H1 (cell line): ENCODE results near the gene FOSL1. TPM values are rescaled to one million over a fixed set of nuclear protein-coding genes. Genes with fewer than 3 reads are reported as not detected.

Source experiments
- CTCF ChIA-PET: fragments of 300-600 bp; sonication (Branson Sonifier 250); formaldehyde crosslinking; loops from one replicate; lab custom pipeline; 2021; ENCODE audit not compliant: partially characterized antibody; lab: Charles Lee
- POLR2A ChIA-PET: fragments of 300-600 bp; sonication (Branson Sonifier 250); formaldehyde crosslinking; loops from one replicate; lab custom pipeline; 2021; ENCODE audit warnings: inconsistent platforms; ENCODE audit not compliant: partially characterized antibody; lab: Charles Lee
- DNase-seq, 2 experiments: peaks; one replicate each; pipeline versions ENCODE4 v3.0.0 to v3.0.0-alpha.2; 2010 to 2022; ENCODE audit warnings: low spot score in 2 of 2, low read depth in 1 of 2, mixed read lengths in 1 of 2
- FAIRE-seq: peaks from 2 replicates; lab custom pipeline; 2011; peaks lifted over from hg19 to GRCh38; lab: Jason Lieb, UNC
- H2AFZ ChIP-seq: 2 replicates; pipeline ENCODE4 v1.8.1; 2012; ENCODE audit warnings: low read length, inconsistent platforms
- H2AK5ac ChIP-seq: 2 replicates; pipeline ENCODE4 v1.6.1; 2013; ENCODE audit warnings: low read depth, low read length
- H2BK120ac ChIP-seq: replicated peaks from 2 replicates; pipeline ENCODE3; 2013; ENCODE audit warnings: low read depth, low read length, inconsistent platforms
- H2BK12ac ChIP-seq: 2 replicates; pipeline ENCODE4 v1.6.1; 2013; ENCODE audit warnings: low read depth, low read length
- H2BK15ac ChIP-seq: 2 replicates; pipeline ENCODE4 v1.6.1; 2013; ENCODE audit warnings: low read length
- H2BK20ac ChIP-seq: 2 replicates; pipeline ENCODE4 v1.6.1; 2013; ENCODE audit warnings: low read length
- H2BK5ac ChIP-seq: 2 replicates; pipeline ENCODE4 v1.6.1; 2013; ENCODE audit warnings: low read depth, low read length
- H3K14ac ChIP-seq: 2 replicates; pipeline ENCODE4 v1.6.1; 2013; ENCODE audit warnings: inconsistent platforms; ENCODE audit not compliant: insufficient read length
- H3K18ac ChIP-seq: 2 replicates; pipeline ENCODE4 v1.6.1; 2013; ENCODE audit warnings: low read length; ENCODE audit errors: extremely low read depth
- H3K23ac ChIP-seq: 2 replicates; pipeline ENCODE4 v1.6.1; 2013; ENCODE audit warnings: inconsistent platforms; ENCODE audit not compliant: insufficient read length
- H3K23me2 ChIP-seq: 2 replicates; pipeline ENCODE4 v1.6.1; 2013; ENCODE audit warnings: low read depth, low read length
- H3K27ac ChIP-seq: 2 replicates; pipeline ENCODE4 v1.6.1; 2011; ENCODE audit warnings: low read depth, low read length, inconsistent platforms
- H3K27me3 ChIP-seq, 4 experiments: replicated peaks in 1 of 4; 1 replicate in 1 of 4; 2 replicates in 3 of 4; pipeline versions ENCODE4 v1.6.1 to v1.8.1; 2011 to 2013; ENCODE audit warnings: low read length in 3 of 4, mild to moderate bottlenecking in 3 of 4, inconsistent platforms in 2 of 4, mixed read lengths in 2 of 4, moderate library complexity in 1 of 4; ENCODE audit not compliant: control insufficient read depth in 3 of 4, insufficient read depth in 3 of 4; ENCODE audit errors: extremely low read depth in 1 of 4
- H3K36me3 ChIP-seq, 4 experiments: 2 replicates each; pipeline versions ENCODE4 v1.6.1 to v1.8.1; 2011 to 2013; ENCODE audit warnings: mild to moderate bottlenecking in 4 of 4, low read length in 3 of 4, moderate library complexity in 2 of 4, control low read depth in 1 of 4, inconsistent platforms in 1 of 4; ENCODE audit not compliant: insufficient read depth in 4 of 4, control insufficient read depth in 2 of 4
- H3K4ac ChIP-seq: replicated peaks from 2 replicates; pipeline ENCODE3; 2013; ENCODE audit warnings: low read length, low read depth, mixed read lengths, inconsistent platforms; ENCODE audit not compliant: insufficient read length
- H3K4me1 ChIP-seq, 4 experiments: replicated peaks in 1 of 4; 1 replicate in 1 of 4; 2 replicates in 3 of 4; pipeline versions ENCODE4 v1.6.1 to v1.8.1; 2011 to 2013; ENCODE audit warnings: low read length in 3 of 4, inconsistent platforms in 2 of 4, mixed read lengths in 1 of 4; ENCODE audit not compliant: insufficient read depth in 4 of 4, control insufficient read depth in 3 of 4
- H3K4me2 ChIP-seq, 2 experiments: 2 replicates each; pipeline versions ENCODE4 v1.6.1 to v1.8.1; 2011 to 2013; ENCODE audit warnings: low read depth in 2 of 2, low read length in 2 of 2, control low read depth in 1 of 2, inconsistent platforms in 1 of 2, mild to moderate bottlenecking in 1 of 2; ENCODE audit not compliant: insufficient read depth in 1 of 2
- H3K4me3 ChIP-seq, 4 experiments: fragments of 200-600, 300-600 bp in 1 of 4; sonication (generic), shearing (Covaris generic), sonication (Bioruptor Twin) in 1 of 4; 2 replicates each; pipeline versions ENCODE4 v1.5.1 to v1.8.1; 2011 to 2016; ENCODE audit warnings: low read length in 4 of 4, low read depth in 3 of 4, control low read depth in 2 of 4, inconsistent platforms in 2 of 4, mild to moderate bottlenecking in 2 of 4, mixed read lengths in 1 of 4, moderate library complexity in 1 of 4; ENCODE audit not compliant: insufficient read depth in 2 of 4; ENCODE audit errors: extremely low read depth in 1 of 4
- H3K56ac ChIP-seq: replicated peaks from 2 replicates; pipeline ENCODE3; 2013; ENCODE audit warnings: low read depth, mild to moderate bottlenecking, mixed read lengths, low read length, inconsistent platforms; ENCODE audit not compliant: insufficient read length
- H3K79me1 ChIP-seq: 2 replicates; pipeline ENCODE4 v1.6.1; 2013; ENCODE audit warnings: low read depth, low read length, control low read depth
- H3K79me2 ChIP-seq, 2 experiments: 2 replicates each; pipeline versions ENCODE4 v1.6.1 to v1.8.1; 2012 to 2013; ENCODE audit warnings: low read length in 2 of 2, mild to moderate bottlenecking in 2 of 2, inconsistent platforms in 1 of 2; ENCODE audit not compliant: insufficient read depth in 2 of 2, control insufficient read depth in 1 of 2
- H3K9ac ChIP-seq, 4 experiments: replicated peaks in 1 of 4; 1 replicate in 1 of 4; 2 replicates in 3 of 4; pipeline versions ENCODE4 v1.6.1 to v1.8.1; 2011 to 2013; ENCODE audit warnings: low read depth in 3 of 4, low read length in 3 of 4, control low read depth in 2 of 4, mild to moderate bottlenecking in 2 of 4, moderate library complexity in 2 of 4, inconsistent platforms in 1 of 4; ENCODE audit errors: extremely low read depth in 1 of 4
- H3K9me3 ChIP-seq, 2 experiments: 2 replicates each; pipeline versions ENCODE4 v1.6.1 to v1.8.1; 2012 to 2013; ENCODE audit warnings: mild to moderate bottlenecking in 2 of 2, moderate library complexity in 2 of 2, control low read depth in 1 of 2, inconsistent platforms in 1 of 2, low read depth in 1 of 2, low read length in 1 of 2, mixed read lengths in 1 of 2; ENCODE audit not compliant: insufficient read depth in 2 of 2
- H4K20me1 ChIP-seq, 2 experiments: replicated peaks in 1 of 2; 2 replicates each; pipeline versions ENCODE3 to v1.8.1; 2011 to 2013; ENCODE audit warnings: inconsistent platforms in 2 of 2, low read length in 2 of 2, mild to moderate bottlenecking in 1 of 2; ENCODE audit not compliant: insufficient read depth in 2 of 2, control insufficient read depth in 1 of 2
- H4K5ac ChIP-seq: 2 replicates; pipeline ENCODE4 v1.6.1; 2013; ENCODE audit warnings: low read length, low read depth, mixed read lengths, inconsistent platforms; ENCODE audit not compliant: insufficient read length
- H4K8ac ChIP-seq: 2 replicates; pipeline ENCODE4 v1.8.0; 2013; ENCODE audit warnings: mild to moderate bottlenecking, moderate library complexity, low read length, inconsistent platforms; ENCODE audit not compliant: insufficient read depth; ENCODE audit errors: extremely low read depth
- H4K91ac ChIP-seq: replicated peaks from 2 replicates; pipeline ENCODE3; 2013; ENCODE audit warnings: low read length, mixed read lengths, inconsistent platforms; ENCODE audit not compliant: insufficient read length
- CBX5 ChIP-seq: fragments of 300-800, 300-1000 bp; sonication (generic); IDR thresholded peaks from 2 replicates; pipeline ENCODE4 v1.7.1; 2016; ENCODE audit warnings: antibody characterized with exemption, low read length, low read depth
- WGBS, 2 experiments: shearing (Covaris generic) in 1 of 2; methylation state at CpG; one replicate each; pipeline versions ENCODE4 v1.1.6 to v1.1.7; 2013 to 2015; ENCODE audit warnings: low lambda C conversion rate in 2 of 2, mixed read lengths in 2 of 2, inconsistent platforms in 1 of 2, low coverage in 1 of 2, missing lambda C conversion rate in 1 of 2; ENCODE audit not compliant: insufficient replicate concordance in 2 of 2, insufficient coverage in 1 of 2, insufficient read length in 1 of 2; ENCODE audit errors: extremely low coverage in 1 of 2, missing lambda C conversion rate in 1 of 2; 5-methylcytosine and 5-hydroxymethylcytosine counted together
- polyA plus RNA-seq, 7 experiments: library from polyadenylated mRNA; depleted of rRNA in 3 of 7; stranded (reverse) in 5 of 7; unstranded in 2 of 7; fragments of >200 nt in 5 of 7; fragments of 200-250 nt in 2 of 7; gene quantifications; 1 replicate in 5 of 7; 2 replicates in 1 of 7; 4 replicates in 1 of 7; pipeline versions ENCODE4 v1.2.1 to v1.2.3, GENCODE V29; 2011 to 2013; ENCODE audit warnings: missing spikeins in 2 of 7, mixed read lengths in 2 of 7
- total RNA-seq: library from RNA; stranded (reverse); fragmentation: NEBNext Ultra II Directional; extraction: Animal tissue kit (Norgen Biotek cat#: 25700); gene quantifications from 2 replicates; pipeline ENCODE4 v1.2.1, GENCODE V29; 2021

FOSL1 gene
- total and polyA plus RNA-seq, 2 of the 8 experiments (the other 6 are each of a cell fraction or from before 2014, with no cell fraction given), result 6.3 to 7.2 TPM

GRCh38 chr11:65880027-65880426 lies 20.2 kb downstream of the FOSL1 start:
- DNase-seq, result no peak
- Histone ChIP-seq H2AFZ (no peak overlapping the region), H3K18ac (no peak overlapping the region), H2BK20ac (no peak overlapping the region), H2BK12ac (no peak overlapping the region), H3K79me2 (no peaks in the 10 kb centered on the region), H3K4ac (no peak overlapping the region), H4K8ac (no peak overlapping the region), H2BK5ac (no peak overlapping the region), H4K20me1 (peaks cover 5 to 6% of the 10 kb centered on the region in 2 experiments), H3K27ac (no peak overlapping the region), H2BK120ac (no peak overlapping the region), H3K79me1 (no peaks in the 10 kb centered on the region), H2AK5ac (no peak overlapping the region), H3K23ac (no peak overlapping the region), H3K4me3 (no peak overlapping the region), H3K9ac (no peak overlapping the region), H3K27me3 (peaks cover 0 to 3% (median 0%) of the 10 kb centered on the region in 4 experiments; a peak in 1 of 7 replicates), H4K91ac (no peak overlapping the region), H3K9me3 (no peaks in the 10 kb centered on the region), H3K36me3 (peaks cover 5 to 16% (median 12%) of the 10 kb centered on the region in 4 experiments; a peak in 7 of 8 replicates), H2BK15ac (no peak overlapping the region), H3K14ac (no peak overlapping the region), H3K23me2 (no peaks in the 10 kb centered on the region), H4K5ac (no peak overlapping the region), H3K56ac (no peak overlapping the region), H3K4me2 (no peak overlapping the region), H3K4me1 (peaks cover 0 to 2% (median 0%) of the 10 kb centered on the region in 4 experiments; a peak in 1 of 7 replicates)
- no peak for FAIRE-seq
- POLR2A ChIA-PET, result interaction anchor here (0.7 to 39.7 kb wide), 4 partner anchors 24 to 242 kb away, joined by 3 to 1071 read pairs (median 4); partner anchors contain the start of genes CFL1, EFEMP2, MUS81 and SIPA1
- WGBS, 2 experiments, result 80% methylated on average over 7 of the region's 7 CpGs; no CpG with 5 or more reads in 1 of the 2 experiments
- CTCF ChIA-PET, result interaction anchor here (0.6 to 19.6 kb wide), 8 partner anchors 7 to 252 kb away, joined by 3 to 283 read pairs (median 22); partner anchors contain the start of genes CCDC85B, FIBP and MUS81
- no peak for TF ChIP-seq CBX5
